Panc1 (cell line): Measurements from ENCODE around the gene NPHP3. TPM values are rescaled to one million over a fixed set of nuclear protein-coding genes. Genes with fewer than 3 reads are reported as not detected.
A peak's percentile ranks its signal among the peaks of the same experiment; 100 is the strongest.

Source experiments
- ATAC-seq: fragments of 200-7000 bp; cut with Tn5 transposase; 2 replicates; pipeline ENCODE4 v1.9.1; 2020; ENCODE audit warnings: mild to moderate bottlenecking, moderate library complexity
- BruUV-seq: library from RNA; stranded (reverse); fragments of 400-500 nt; replicated peaks from 2 replicates; lab custom pipeline; 2021; lab: Mats Ljungman, UMichigan
- CTCF ChIA-PET: fragments of 300-600 bp; sonication (Branson Sonifier 250); formaldehyde crosslinking; loops from one replicate; lab custom pipeline; 2022; ENCODE audit warnings: antibody characterized with exemption; lab: Charles Lee
- POLR2A ChIA-PET: fragments of 300-600 bp; sonication (Branson Sonifier 250); formaldehyde crosslinking; loops from one replicate; lab custom pipeline; 2022; ENCODE audit warnings: antibody characterized with exemption; lab: Charles Lee
- DNase-seq: peaks from one replicate; pipeline ENCODE4 v3.0.0-alpha.2; 2010; ENCODE audit warnings: low read depth, low spot score
- H3K27ac ChIP-seq: 2 replicates; pipeline ENCODE4 v1.5.1; 2011; ENCODE audit warnings: mild to moderate bottlenecking, low read length, inconsistent platforms
- H3K27me3 ChIP-seq: fragments of 200-500 bp; sonication (Bioruptor generic); 2 replicates; pipeline ENCODE4 v1.6.0; 2014; ENCODE audit warnings: low read length, inconsistent platforms; ENCODE audit not compliant: control insufficient read depth, insufficient read depth
- H3K36me3 ChIP-seq: fragments of 200-500 bp; sonication (Bioruptor generic); 2 replicates; pipeline ENCODE4 v1.5.1; 2014; ENCODE audit warnings: inconsistent platforms, mild to moderate bottlenecking, low read length, moderate library complexity; ENCODE audit not compliant: control insufficient read depth, insufficient read depth
- H3K4me1 ChIP-seq: 2 replicates; pipeline ENCODE4 v1.5.1; 2011; ENCODE audit warnings: inconsistent platforms, mild to moderate bottlenecking, low read length, moderate library complexity; ENCODE audit not compliant: control insufficient read depth, insufficient read depth
- H3K4me3 ChIP-seq, 2 experiments: 2 replicates each; pipeline ENCODE4 v1.5.1; 2011 to 2012; ENCODE audit warnings: low read depth in 2 of 2, low read length in 2 of 2, mild to moderate bottlenecking in 2 of 2, inconsistent platforms in 1 of 2, moderate library complexity in 1 of 2
- H3K9me3 ChIP-seq: fragments of 200-500 bp; sonication (Bioruptor generic); 2 replicates; pipeline ENCODE4 v1.5.1; 2014; ENCODE audit warnings: low read depth, mild to moderate bottlenecking, inconsistent platforms, low read length, moderate library complexity; ENCODE audit not compliant: control insufficient read depth, insufficient read depth
- POLR2AphosphoS5 ChIP-seq: IDR thresholded peaks from 2 replicates; pipeline ENCODE4 v1.6.1; 2012; ENCODE audit warnings: mild to moderate bottlenecking, low read depth, low read length, moderate library complexity
- SIN3A ChIP-seq: IDR thresholded peaks from 2 replicates; pipeline ENCODE4 v1.6.1; 2012; ENCODE audit warnings: low read depth, mild to moderate bottlenecking, low read length, moderate library complexity, borderline replicate concordance; ENCODE audit not compliant: insufficient read depth
- TCF7L2 ChIP-seq: IDR thresholded peaks from 2 replicates; pipeline ENCODE4 v1.6.1; 2011; ENCODE audit warnings: mild to moderate bottlenecking, low read depth, low read length, inconsistent platforms
- in situ Hi-C: cut with HindIII; loops from 2 replicates; pipeline ENCODE4 v1.10.0; 2016; ENCODE audit warnings: low sequenced_read_pairs, low pct_unique_long_range_greater_than_20kb
- intact Hi-C: fragments of 100-400 bp; cut with micrococcal nuclease; formaldehyde crosslinking; loops from one replicate; pipeline ENCODE4 v1.10.0; 2022; ENCODE audit not compliant: unreplicated experiment
- total RNA-seq: library from RNA; stranded (reverse); gene quantifications from one replicate; pipeline ENCODE4 v1.2.1, GENCODE V29; 2021; ENCODE audit not compliant: unreplicated experiment
- TF ChIP-seq, protein P1 (sequence below), 2 experiments: IDR thresholded peaks; 2 replicates each; pipeline ENCODE4 v1.6.1; 2011 to 2012; ENCODE audit warnings: low read depth in 2 of 2, control low read depth in 1 of 2, low read length in 1 of 2, mild to moderate bottlenecking in 1 of 2, moderate library complexity in 1 of 2; ENCODE audit not compliant: insufficient read depth in 1 of 2
- TF ChIP-seq, protein P2 (sequence below): fragments of 450-650 bp; IDR thresholded peaks from 2 replicates; pipeline ENCODE4 v1.5.1; 2017; ENCODE audit warnings: mild to moderate bottlenecking

The NPHP3 gene
- total RNA-seq, 1 experiment from 2014 or later = 34.0 TPM

DNA sequence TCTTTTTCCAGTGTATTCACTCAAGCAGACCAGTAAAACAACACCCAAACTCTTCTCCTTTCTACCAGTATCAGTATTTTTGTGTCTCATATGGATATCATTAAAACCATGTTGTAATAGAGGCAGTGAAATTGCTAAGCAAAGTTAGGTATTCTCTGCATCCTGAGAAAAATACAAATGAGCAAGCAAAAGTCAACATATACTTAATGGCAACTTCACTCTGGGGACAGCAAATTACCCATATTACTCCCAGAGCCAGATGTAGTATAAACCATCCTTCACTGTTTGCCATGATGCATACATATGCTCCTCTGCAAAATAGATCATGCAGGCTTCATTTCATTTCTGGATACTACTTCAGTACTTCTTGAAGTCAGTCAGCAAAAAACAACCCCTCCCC is 40.0 kb downstream of the NPHP3 start:
- Histone ChIP-seq H3K4me1 (no peaks in the 10 kb centered on the region), H3K27me3 (no peaks in the 10 kb centered on the region), H3K4me3 (no peak overlapping the region), H3K36me3 (peaks cover 61% of the 10 kb centered on the region), H3K9me3 (no peaks in the 10 kb centered on the region), H3K27ac (no peak overlapping the region)
- intact Hi-C loops = no loop called here
- no peak for DNase-seq
- ATAC-seq = no peak
- in situ Hi-C loops = no loop called here
- CTCF ChIA-PET = no interaction called here
- POLR2A ChIA-PET = no interaction called here
- no TSS peak for BruUV-seq
- TF ChIP-seq POLR2AphosphoS5 = no peak
- TF ChIP-seq, protein P1, sequence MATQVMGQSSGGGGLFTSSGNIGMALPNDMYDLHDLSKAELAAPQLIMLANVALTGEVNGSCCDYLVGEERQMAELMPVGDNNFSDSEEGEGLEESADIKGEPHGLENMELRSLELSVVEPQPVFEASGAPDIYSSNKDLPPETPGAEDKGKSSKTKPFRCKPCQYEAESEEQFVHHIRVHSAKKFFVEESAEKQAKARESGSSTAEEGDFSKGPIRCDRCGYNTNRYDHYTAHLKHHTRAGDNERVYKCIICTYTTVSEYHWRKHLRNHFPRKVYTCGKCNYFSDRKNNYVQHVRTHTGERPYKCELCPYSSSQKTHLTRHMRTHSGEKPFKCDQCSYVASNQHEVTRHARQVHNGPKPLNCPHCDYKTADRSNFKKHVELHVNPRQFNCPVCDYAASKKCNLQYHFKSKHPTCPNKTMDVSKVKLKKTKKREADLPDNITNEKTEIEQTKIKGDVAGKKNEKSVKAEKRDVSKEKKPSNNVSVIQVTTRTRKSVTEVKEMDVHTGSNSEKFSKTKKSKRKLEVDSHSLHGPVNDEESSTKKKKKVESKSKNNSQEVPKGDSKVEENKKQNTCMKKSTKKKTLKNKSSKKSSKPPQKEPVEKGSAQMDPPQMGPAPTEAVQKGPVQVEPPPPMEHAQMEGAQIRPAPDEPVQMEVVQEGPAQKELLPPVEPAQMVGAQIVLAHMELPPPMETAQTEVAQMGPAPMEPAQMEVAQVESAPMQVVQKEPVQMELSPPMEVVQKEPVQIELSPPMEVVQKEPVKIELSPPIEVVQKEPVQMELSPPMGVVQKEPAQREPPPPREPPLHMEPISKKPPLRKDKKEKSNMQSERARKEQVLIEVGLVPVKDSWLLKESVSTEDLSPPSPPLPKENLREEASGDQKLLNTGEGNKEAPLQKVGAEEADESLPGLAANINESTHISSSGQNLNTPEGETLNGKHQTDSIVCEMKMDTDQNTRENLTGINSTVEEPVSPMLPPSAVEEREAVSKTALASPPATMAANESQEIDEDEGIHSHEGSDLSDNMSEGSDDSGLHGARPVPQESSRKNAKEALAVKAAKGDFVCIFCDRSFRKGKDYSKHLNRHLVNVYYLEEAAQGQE (IDR thresholded peaks at IDR 0.05; ENCODE audit: insufficient read depth in 1 of 2, low read depth in 2 of 2, low read length in 1 of 2) = no peak
- TF ChIP-seq SIN3A = no peak
- TF ChIP-seq TCF7L2 = no peak
- TF ChIP-seq, protein P2, sequence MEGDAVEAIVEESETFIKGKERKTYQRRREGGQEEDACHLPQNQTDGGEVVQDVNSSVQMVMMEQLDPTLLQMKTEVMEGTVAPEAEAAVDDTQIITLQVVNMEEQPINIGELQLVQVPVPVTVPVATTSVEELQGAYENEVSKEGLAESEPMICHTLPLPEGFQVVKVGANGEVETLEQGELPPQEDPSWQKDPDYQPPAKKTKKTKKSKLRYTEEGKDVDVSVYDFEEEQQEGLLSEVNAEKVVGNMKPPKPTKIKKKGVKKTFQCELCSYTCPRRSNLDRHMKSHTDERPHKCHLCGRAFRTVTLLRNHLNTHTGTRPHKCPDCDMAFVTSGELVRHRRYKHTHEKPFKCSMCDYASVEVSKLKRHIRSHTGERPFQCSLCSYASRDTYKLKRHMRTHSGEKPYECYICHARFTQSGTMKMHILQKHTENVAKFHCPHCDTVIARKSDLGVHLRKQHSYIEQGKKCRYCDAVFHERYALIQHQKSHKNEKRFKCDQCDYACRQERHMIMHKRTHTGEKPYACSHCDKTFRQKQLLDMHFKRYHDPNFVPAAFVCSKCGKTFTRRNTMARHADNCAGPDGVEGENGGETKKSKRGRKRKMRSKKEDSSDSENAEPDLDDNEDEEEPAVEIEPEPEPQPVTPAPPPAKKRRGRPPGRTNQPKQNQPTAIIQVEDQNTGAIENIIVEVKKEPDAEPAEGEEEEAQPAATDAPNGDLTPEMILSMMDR = no peak

DNA sequence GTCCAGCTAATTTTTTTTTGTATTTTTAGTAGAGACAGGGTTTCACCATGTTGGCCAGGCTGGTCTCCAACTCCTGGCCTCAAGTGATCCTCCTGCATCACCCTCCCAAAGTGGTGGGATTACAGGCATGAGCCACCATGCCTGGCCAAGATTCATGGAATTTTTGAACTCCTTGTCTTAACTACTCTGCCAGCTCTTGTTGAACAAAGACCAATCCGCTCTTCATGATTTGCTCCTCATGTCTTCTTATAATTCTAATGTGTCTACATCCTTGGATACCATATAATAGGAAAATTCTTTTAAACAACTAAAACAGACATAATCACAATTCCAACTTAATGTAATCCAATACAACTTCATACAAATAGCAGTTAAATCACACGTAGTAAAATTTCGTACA is 40.8 kb downstream of the NPHP3 start:
- ATAC-seq = no peak
- in situ Hi-C loops (no loop called here), intact Hi-C loops (no loop called here)
- Histone ChIP-seq H3K36me3 (peaks cover 59% of the 10 kb centered on the region), H3K4me3 (no peak overlapping the region), H3K9me3 (no peaks in the 10 kb centered on the region), H3K27me3 (no peaks in the 10 kb centered on the region), H3K27ac (no peak overlapping the region), H3K4me1 (no peaks in the 10 kb centered on the region)
- ChIA-PET POLR2A (no interaction called here), CTCF (no interaction called here)
- no peak for DNase-seq
- BruUV-seq = TSS peak; percentile 65
- TF ChIP-seq, protein P2 = no peak
- TF ChIP-seq POLR2AphosphoS5 = no peak
- TF ChIP-seq SIN3A = no peak
- TF ChIP-seq, protein P1 (IDR thresholded peaks at IDR 0.05; ENCODE audit: insufficient read depth in 1 of 2, low read depth in 2 of 2, low read length in 1 of 2) = no peak
- TF ChIP-seq TCF7L2 = no peak
